Activated CD4-positive, alpha-beta T cell treated with anti-CD3 and anti-CD28 coated beads, Interleukin-2, amount 10 ng/mL, durations not matched to agents 24 days and 14 days (primary cell): ENCODE results near the gene CTCFL. TPM values are rescaled to one million over a fixed set of nuclear protein-coding genes. Genes with fewer than 3 reads are reported as not detected.

Experiments used
- DNase-seq: peaks from one replicate; pipeline ENCODE4 v3.0.0; 2022
- H3K27ac Mint-ChIP-seq: one replicate; pipeline ENCODE4 v1.8.0; 2022; ENCODE audit warnings: mild to moderate bottlenecking, mixed read lengths
- H3K27me3 Mint-ChIP-seq: one replicate; pipeline ENCODE4 v1.8.0; 2022; ENCODE audit warnings: mixed read lengths
- H3K36me3 Mint-ChIP-seq: one replicate; pipeline ENCODE4 v1.8.0; 2022; ENCODE audit warnings: low read depth, mild to moderate bottlenecking, mixed read lengths
- H3K4me1 Mint-ChIP-seq: one replicate; pipeline ENCODE4 v1.8.0; 2021; ENCODE audit warnings: mixed read lengths
- H3K4me3 Mint-ChIP-seq: one replicate; pipeline ENCODE4 v1.8.0; 2022; ENCODE audit warnings: mild to moderate bottlenecking, moderate library complexity, mixed read lengths
- H3K9me3 Mint-ChIP-seq: one replicate; pipeline ENCODE4 v1.8.0; 2021; ENCODE audit warnings: mixed read lengths
- intact Hi-C: fragments of 100-400 bp; cut with micrococcal nuclease; formaldehyde crosslinking; loops from one replicate; pipeline ENCODE4 v1.15.1; 2023
- total RNA-seq: library from RNA; stranded (reverse); gene quantifications from 2 replicates; pipeline ENCODE4 v1.2.3, GENCODE V29; 2022

CTCFL gene
- total RNA-seq, 1 donor from 2014 or later = not detected

- intact Hi-C loops = no loop called here
- Mint-ChIP-seq H3K4me1 (no peaks in the 10 kb centered on the region), H3K27me3 (peaks cover 4% of the 10 kb centered on the region), H3K9me3 (no peaks in the 10 kb centered on the region), H3K36me3 (no peaks in the 10 kb centered on the region), H3K4me3 (no peak overlapping the region), H3K27ac (no peak overlapping the region)
- no peak for DNase-seq
Measured at GRCh38 chr20:57458400-57459160, 66.4 kb downstream of the CTCFL start.

GRCh38 chr20:57457243-57458095 is 67.5 kb downstream of the CTCFL start:
- no peak for DNase-seq
- Mint-ChIP-seq H3K4me1 (no peaks in the 10 kb centered on the region), H3K27ac (no peak overlapping the region), H3K27me3 (peaks cover 4% of the 10 kb centered on the region), H3K9me3 (no peaks in the 10 kb centered on the region), H3K36me3 (no peaks in the 10 kb centered on the region), H3K4me3 (no peak overlapping the region)
- intact Hi-C loops = no loop called here

DNA sequence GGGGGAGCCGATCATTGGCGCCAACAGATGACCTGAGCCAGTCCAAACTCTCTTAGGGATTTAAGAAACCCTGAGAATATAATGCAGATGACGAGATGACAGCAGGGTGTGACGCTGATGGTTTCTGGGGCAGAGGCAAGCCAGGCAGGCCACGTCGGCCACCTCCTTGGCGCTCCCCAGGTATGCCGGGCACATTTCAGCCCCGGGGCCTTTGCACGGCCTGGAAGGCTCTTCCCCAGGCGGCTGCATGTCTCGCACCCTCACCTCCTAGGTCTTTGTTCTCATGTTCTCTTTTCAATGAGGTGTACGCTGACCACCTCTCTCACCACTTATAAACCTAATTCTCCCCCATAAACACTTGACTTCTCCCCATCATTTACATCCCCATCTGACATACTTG is 68.8 kb downstream of the CTCFL start:
- Mint-ChIP-seq H3K27ac (no peak overlapping the region), H3K36me3 (no peaks in the 10 kb centered on the region), H3K9me3 (no peaks in the 10 kb centered on the region), H3K4me1 (peaks cover 6% of the 10 kb centered on the region), H3K4me3 (no peak overlapping the region), H3K27me3 (peaks cover 4% of the 10 kb centered on the region)
- no peak for DNase-seq
- intact Hi-C loops = no loop called here

- H3K9me3 Mint-ChIP-seq = no peaks in the 10 kb centered on the region
Measured at GRCh38 chr20:57455386-57455785, 69.6 kb downstream of the CTCFL start.

GRCh38 chr20:57451795-57452661 is 72.9 kb downstream of the CTCFL start:
- Mint-ChIP-seq H3K9me3 (no peaks in the 10 kb centered on the region), H3K4me1 (peaks cover 12% of the 10 kb centered on the region), H3K27me3 (peaks cover 16% of the 10 kb centered on the region), H3K4me3 (no peak overlapping the region), H3K27ac (peak overlapping the region; percentile 31), H3K36me3 (no peaks in the 10 kb centered on the region)
- intact Hi-C loops = no loop called here
- no peak for DNase-seq

More at GRCh38 chr20:57455386-57455785, 69.6 kb downstream of the CTCFL start:
- Mint-ChIP-seq H3K27ac (no peak overlapping the region), H3K36me3 (no peaks in the 10 kb centered on the region), H3K27me3 (peaks cover 4% of the 10 kb centered on the region), H3K4me1 (peaks cover 10% of the 10 kb centered on the region), H3K4me3 (no peak overlapping the region)
- DNase-seq = no peak
- intact Hi-C loops = no loop called here

DNA sequence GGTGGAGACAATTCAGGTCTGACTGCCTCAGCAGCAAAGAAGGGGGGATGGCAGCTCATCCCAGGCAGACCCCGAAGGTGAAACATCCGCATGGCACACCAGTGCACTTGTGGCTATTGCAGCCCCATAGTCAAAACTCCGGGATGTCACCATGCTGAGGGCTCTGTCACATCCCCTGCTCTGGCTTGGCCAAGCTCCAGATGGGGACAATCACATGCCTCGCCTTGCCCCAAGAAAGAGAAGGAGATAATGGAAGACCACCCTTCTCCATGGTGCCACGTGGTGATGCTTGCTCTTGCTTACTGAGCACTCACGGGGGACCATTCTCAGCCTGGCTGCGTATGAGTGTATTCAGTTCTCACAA is 73.5 kb downstream of the CTCFL start:
- intact Hi-C loops = no loop called here
- no peak overlapping the region for H3K27ac Mint-ChIP-seq
- no peaks in the 10 kb centered on the region for H3K9me3 Mint-ChIP-seq
- DNase-seq = no peak
- H3K4me3 Mint-ChIP-seq = no peak overlapping the region
- no peaks in the 10 kb centered on the region for H3K36me3 Mint-ChIP-seq
- H3K4me1 Mint-ChIP-seq = peaks cover 12% of the 10 kb centered on the region
- H3K27me3 Mint-ChIP-seq = peaks cover 18% of the 10 kb centered on the region

DNA sequence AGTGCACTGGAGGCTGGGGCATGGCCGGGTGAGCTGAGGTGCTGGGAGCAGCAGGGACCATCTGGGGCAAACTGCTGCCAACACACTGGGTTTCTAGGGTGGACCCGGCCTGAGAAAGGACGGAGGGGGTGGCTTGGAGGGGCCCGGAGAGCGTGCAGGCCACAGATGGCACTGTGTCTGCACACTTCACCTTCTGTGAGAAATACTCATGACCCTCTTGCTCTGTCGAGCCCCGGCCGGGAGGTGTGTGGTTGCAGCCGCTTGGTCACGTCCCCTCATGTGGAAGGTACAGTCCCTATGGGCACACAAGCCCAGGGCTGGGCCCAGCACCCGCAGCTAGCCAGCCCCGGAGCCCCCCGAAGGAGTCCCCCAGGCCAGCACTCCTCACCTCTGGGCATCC is 74.0 kb downstream of the CTCFL start:
- H3K36me3 Mint-ChIP-seq = no peaks in the 10 kb centered on the region
- intact Hi-C loops = no loop called here
- no peak for DNase-seq
- peaks cover 12% of the 10 kb centered on the region for H3K4me1 Mint-ChIP-seq
- no peaks in the 10 kb centered on the region for H3K9me3 Mint-ChIP-seq
- H3K27ac Mint-ChIP-seq = no peak overlapping the region
- H3K4me3 Mint-ChIP-seq = no peak overlapping the region
- peaks cover 20% of the 10 kb centered on the region for H3K27me3 Mint-ChIP-seq

DNA sequence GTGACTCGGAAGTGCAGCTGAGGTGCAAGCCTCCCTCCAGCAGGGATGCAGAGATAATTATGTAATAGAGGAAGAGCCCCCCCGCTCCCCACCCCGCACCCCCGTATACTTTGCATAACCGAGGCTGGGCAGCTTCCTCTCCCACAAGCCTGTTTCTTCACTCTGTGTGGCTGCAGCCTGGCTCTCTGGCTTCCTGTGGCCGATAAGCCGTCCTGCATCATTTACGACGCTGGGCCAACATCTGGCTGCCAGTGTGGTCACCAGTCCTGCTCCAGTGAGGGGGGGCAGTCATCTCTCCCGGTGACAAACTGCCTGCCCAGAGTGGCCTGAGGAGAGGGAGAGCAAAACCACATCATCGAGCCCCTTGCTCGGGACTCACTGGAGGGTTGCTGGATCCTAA is 74.5 kb downstream of the CTCFL start:
- peaks cover 12% of the 10 kb centered on the region for H3K4me1 Mint-ChIP-seq
- H3K27me3 Mint-ChIP-seq = peaks cover 21% of the 10 kb centered on the region
- no peak overlapping the region for H3K4me3 Mint-ChIP-seq
- no peak for DNase-seq
- peaks cover 3% of the 10 kb centered on the region for H3K9me3 Mint-ChIP-seq
- no peak overlapping the region for H3K27ac Mint-ChIP-seq
- intact Hi-C loops = no loop called here
- no peaks in the 10 kb centered on the region for H3K36me3 Mint-ChIP-seq

- no peak overlapping the region for H3K4me3 Mint-ChIP-seq
- H3K27me3 Mint-ChIP-seq = peaks cover 22% of the 10 kb centered on the region
- intact Hi-C loops = no loop called here
Measured at GRCh38 chr20:57449398-57450354, 75.3 kb downstream of the CTCFL start.

GRCh38 chr20:57448764-57449354 is 76.1 kb downstream of the CTCFL start:
- Mint-ChIP-seq H3K9me3 (peaks cover 3% of the 10 kb centered on the region), H3K4me1 (peaks cover 12% of the 10 kb centered on the region), H3K27me3 (peaks cover 20% of the 10 kb centered on the region), H3K4me3 (no peak overlapping the region), H3K36me3 (no peaks in the 10 kb centered on the region), H3K27ac (no peak overlapping the region)
- no peak for DNase-seq
- intact Hi-C loops = no loop called here

More at GRCh38 chr20:57449398-57450354, 75.3 kb downstream of the CTCFL start:
- no peak overlapping the region for H3K27ac Mint-ChIP-seq
- peaks cover 3% of the 10 kb centered on the region for H3K9me3 Mint-ChIP-seq
- peaks cover 12% of the 10 kb centered on the region for H3K4me1 Mint-ChIP-seq
- no peak for DNase-seq
- H3K36me3 Mint-ChIP-seq = no peaks in the 10 kb centered on the region
